Daoy (cell line): ENCODE results near the gene HINT3. TPM values are rescaled to one million over a fixed set of nuclear protein-coding genes. Genes with fewer than 3 reads are reported as not detected.
A peak's percentile ranks its signal among the peaks of the same experiment; 100 is the strongest.
"Not testable (repeated sequence)": the region's sequence is repeated elsewhere in the genome, so short reads cannot be mapped to it uniquely, and the experiment has no call there.

Experiments
- DNase-seq: peaks from one replicate; pipeline ENCODE4 v3.0.0-alpha.2; 2015; ENCODE audit warnings: low read depth
- total RNA-seq: library from RNA; depleted of rRNA; stranded (reverse); fragments of >200 nt; shearing (Covaris generic); gene quantifications from 2 replicates; pipeline ENCODE4 v1.2.3, GENCODE V29; 2014; rRNA removed

The HINT3 gene
- total RNA-seq, 1 experiment from 2014 or later = 25.1 TPM

GRCh38 chr6:125995972-125996580, 39.5 kb downstream of the HINT3 start:
- DNase-seq = peak; percentile 75

DNA sequence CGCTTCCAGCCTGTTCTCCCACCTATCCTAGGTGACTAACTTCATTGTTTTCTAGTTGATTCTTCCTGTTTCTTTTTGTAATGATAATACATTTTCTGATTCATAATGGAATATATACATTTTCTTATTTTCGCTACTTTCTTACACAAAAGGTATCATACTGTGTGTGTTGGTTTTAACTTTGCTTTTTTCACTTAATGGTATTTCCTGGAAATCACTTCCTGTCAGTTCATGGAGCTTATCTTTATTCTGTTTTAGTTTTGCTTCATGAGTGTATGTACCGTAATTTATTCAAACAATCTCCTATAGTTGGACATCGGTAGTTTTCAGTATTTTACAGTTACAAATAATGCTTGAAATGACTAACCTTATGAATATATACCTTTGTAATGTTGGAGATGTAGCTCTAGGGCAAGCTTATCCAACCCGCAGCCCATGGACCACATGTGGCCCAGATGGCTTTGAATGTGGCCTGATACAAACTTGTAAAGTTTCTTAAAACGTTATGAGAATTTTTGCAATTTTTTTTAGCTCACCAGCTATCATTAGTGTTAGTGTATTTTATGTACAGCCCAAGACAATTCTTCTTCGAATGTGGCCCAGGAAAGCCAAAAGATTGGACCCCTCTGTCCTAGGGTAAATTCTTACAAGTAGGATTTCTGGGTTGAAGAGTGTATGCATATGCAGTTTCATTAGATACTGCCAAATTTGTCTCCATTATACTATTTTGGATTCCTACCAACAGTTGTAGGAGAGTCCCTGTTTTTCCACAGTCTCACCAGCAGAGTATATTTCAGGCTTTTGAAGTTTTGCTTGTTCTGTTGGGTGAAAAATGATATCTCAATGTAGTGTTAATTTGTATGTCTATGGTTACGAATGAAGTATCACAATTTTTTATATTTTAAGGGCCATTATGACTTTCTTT, 46.4 kb downstream of the HINT3 start:
- no peak for DNase-seq

- DNase-seq = no peak
Measured at GRCh38 chr6:126007800-126008199, 51.2 kb downstream of the HINT3 start.

DNA sequence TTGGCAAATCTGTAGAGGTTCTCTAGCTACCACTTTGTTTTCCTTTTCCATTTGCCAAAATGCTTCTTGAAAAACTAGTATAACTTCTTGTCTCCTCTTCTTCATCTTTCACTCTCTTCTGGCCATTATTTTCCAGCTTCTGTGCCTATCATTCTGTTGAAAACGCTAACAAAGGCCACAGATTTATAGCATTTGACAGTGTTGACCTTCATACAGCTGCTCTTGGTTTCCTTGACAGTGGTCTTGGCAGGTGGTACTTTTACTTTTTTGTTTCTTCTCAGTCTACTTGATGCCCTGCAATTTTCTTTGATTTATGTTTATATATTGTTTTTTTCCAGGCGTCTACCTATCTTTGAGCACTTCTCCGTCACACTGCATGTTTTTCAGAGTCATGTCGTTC, 53.5 kb downstream of the HINT3 start:
- DNase-seq = no peak

GRCh38 chr6:126015863-126016262, 59.3 kb downstream of the HINT3 start:
- DNase-seq = no peak

- DNase-seq = no peak
Measured at GRCh38 chr6:126016591-126016990, 60.0 kb downstream of the HINT3 start.

- no peak for DNase-seq
Measured at GRCh38 chr6:126017668-126018067, 61.1 kb downstream of the HINT3 start.

DNA sequence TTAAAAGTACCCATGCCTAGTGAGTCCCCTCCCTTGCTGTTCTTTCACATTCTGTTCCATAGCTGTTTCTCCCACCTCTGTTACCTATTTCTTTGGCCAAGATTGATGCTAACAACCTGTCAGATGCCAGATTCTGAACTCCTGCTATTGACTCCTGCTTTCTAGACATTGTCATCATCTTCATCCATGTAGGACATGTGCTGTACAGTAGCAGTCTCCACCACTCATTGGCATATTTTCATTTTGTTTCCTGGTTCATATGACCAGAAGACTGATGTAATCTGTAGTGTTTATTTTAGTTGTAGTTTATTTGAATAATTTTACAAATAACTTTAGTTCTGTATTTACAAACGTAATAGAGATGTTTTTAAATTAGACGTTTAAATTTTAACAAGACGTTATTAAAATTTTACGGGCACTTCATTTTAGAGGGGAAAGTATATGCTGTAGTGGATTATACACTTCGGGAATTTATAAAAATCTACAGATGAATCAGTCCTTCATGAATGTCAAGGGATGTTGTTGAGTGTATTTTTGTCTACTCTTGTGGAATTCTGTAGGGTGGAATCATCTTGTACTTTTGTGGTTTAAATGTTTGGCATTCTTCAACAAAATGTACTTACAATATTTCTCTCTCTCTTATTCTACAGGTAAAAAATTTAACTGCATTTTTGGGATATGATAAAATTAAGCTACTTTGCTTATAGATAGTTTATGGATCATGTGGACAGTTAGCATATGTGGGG, 63.9 kb downstream of the HINT3 start:
- DNase-seq = no peak

DNA sequence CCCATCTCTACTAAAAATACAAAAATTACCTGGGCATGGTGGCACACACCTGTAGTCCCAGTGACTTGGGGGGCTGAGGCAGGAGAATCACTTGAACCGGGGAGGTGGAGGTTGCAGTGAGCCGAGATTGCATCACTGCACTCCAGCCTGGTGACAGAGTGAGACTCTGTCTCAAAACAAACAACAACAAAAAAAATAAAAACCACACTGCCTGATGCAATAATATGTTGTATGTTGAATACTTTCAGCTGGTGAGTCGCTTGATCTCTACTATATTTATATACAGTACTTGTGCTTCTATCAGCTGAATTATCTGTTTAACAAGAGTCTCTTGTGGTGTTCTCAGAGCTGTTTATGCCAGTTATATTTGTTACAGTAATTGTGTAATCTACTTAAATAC, 66.9 kb downstream of the HINT3 start:
- not testable (repeated sequence) for DNase-seq

DNA sequence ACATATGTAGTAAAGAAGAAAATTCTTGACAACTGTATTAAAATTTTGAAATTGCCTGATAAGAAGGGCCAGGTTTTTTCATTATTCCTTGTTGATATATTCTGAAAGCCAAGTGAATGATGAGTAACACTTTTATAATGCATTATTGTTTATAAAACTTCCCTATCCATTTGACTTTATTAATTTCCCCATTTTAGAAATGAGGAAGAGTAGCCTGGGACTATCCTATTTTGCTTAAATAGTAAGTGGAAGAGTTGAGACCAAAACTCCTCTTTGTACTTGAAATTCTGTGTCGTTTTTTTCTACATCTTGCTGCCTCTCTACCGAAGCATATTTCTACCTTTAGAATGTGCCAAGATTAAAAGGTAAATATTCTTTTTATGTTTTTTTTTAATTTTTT, 69.4 kb downstream of the HINT3 start:
- DNase-seq = no peak

- no peak for DNase-seq
Measured at GRCh38 chr6:126027601-126028000, 71.0 kb downstream of the HINT3 start.

Other genes with a start within 250 kb of the HINT3 start
- 0.77 and 1.2 TPM in 2 replicates for gene HEY2, start 207.1 kb upstream of the HINT3 start, total RNA-seq
- 32.7 and 40.2 TPM in 2 replicates for gene NCOA7, start 165.8 kb upstream of the HINT3 start, total RNA-seq
- gene TRMT11, start 29.8 kb downstream of the HINT3 start, total RNA-seq = 31.5 and 33.4 TPM in 2 replicates